Chondrocyte (in vitro differentiated cells): ENCODE data around the gene KMT2B. TPM values are rescaled to one million over a fixed set of nuclear protein-coding genes. Genes with fewer than 3 reads are reported as not detected.
A peak's percentile ranks its signal among the peaks of the same experiment; 100 is the strongest.

Experiments used
- DNase-seq: peaks from one replicate; pipeline ENCODE4 v3.0.0; 2021; ENCODE audit warnings: mixed read lengths, low spot score
- H3K27ac Mint-ChIP-seq: one replicate; pipeline ENCODE4 v1.8.0; 2021; ENCODE audit warnings: mild to moderate bottlenecking, moderate library complexity, mixed read lengths; ENCODE audit not compliant: unreplicated experiment
- H3K27me3 Mint-ChIP-seq: 2 replicates; pipeline ENCODE4 v1.8.0; 2021; ENCODE audit warnings: low read depth, mixed read lengths
- H3K36me3 Mint-ChIP-seq: 2 replicates; pipeline ENCODE4 v1.8.0; 2021; ENCODE audit warnings: low read depth, mixed read lengths
- H3K4me1 Mint-ChIP-seq: 2 replicates; pipeline ENCODE4 v1.8.0; 2021; ENCODE audit warnings: low read depth, mild to moderate bottlenecking, mixed read lengths
- H3K4me3 Mint-ChIP-seq: one replicate; pipeline ENCODE4 v1.8.0; 2021; ENCODE audit warnings: mild to moderate bottlenecking, moderate library complexity, mixed read lengths; ENCODE audit not compliant: unreplicated experiment
- H3K9me3 Mint-ChIP-seq: 2 replicates; pipeline ENCODE4 v1.8.0; 2021; ENCODE audit warnings: low read depth, mixed read lengths
- CTCF ChIP-seq: fragments of 200-600 bp; sonication (generic); IDR thresholded peaks from 2 replicates; pipeline ENCODE4 v1.5.0; 2021; ENCODE audit warnings: antibody characterized with exemption, mild to moderate bottlenecking, moderate library complexity
- total RNA-seq: library from RNA; stranded (reverse); gene quantifications from 3 replicates; pipeline ENCODE4 v1.2.1, GENCODE V29; 2021

KMT2B gene
- total RNA-seq, 1 donor from 2014 or later: 30.8 TPM

- no peak overlapping the region for H3K27ac Mint-ChIP-seq
- TF ChIP-seq CTCF: no peak
- peak; percentile 65 for DNase-seq
Measured at GRCh38 chr19:35730326-35730725, 12.5 kb downstream of the KMT2B start.

DNA sequence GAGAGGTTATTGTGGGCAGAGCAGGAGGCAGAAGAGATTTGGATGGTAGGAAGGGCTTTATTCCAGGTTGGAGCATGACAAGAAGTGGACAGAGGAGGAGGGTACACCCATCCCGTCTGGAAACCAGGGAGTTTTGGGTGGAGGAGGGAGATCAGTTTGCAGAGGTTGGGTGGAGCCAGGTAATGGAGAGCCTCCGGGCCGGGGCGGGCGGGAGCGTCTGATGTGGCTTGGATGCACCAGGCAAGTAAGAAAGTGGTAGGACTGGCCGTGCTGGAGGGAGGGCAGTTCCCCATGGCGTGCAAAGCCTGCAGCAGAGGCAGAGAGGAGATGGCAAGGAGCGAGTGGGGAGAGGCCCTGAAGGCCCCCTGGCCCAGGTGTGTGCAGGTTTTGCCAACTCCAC is 13.6 kb downstream of the KMT2B start:
- Mint-ChIP-seq H3K27me3 (no peaks in the 10 kb centered on the region), H3K4me1 (no peaks in the 10 kb centered on the region), H3K9me3 (no peaks in the 10 kb centered on the region), H3K4me3 (no peak overlapping the region), H3K36me3 (peaks cover 45% of the 10 kb centered on the region), H3K27ac (no peak overlapping the region)
- no peak for DNase-seq
- no peak for TF ChIP-seq CTCF

More at GRCh38 chr19:35730326-35730725, 12.5 kb downstream of the KMT2B start:
- H3K4me1 Mint-ChIP-seq: no peaks in the 10 kb centered on the region
- H3K27me3 Mint-ChIP-seq: no peaks in the 10 kb centered on the region
- H3K4me3 Mint-ChIP-seq: no peak overlapping the region
- H3K9me3 Mint-ChIP-seq: no peaks in the 10 kb centered on the region
- peaks cover 53% of the 10 kb centered on the region for H3K36me3 Mint-ChIP-seq

DNA sequence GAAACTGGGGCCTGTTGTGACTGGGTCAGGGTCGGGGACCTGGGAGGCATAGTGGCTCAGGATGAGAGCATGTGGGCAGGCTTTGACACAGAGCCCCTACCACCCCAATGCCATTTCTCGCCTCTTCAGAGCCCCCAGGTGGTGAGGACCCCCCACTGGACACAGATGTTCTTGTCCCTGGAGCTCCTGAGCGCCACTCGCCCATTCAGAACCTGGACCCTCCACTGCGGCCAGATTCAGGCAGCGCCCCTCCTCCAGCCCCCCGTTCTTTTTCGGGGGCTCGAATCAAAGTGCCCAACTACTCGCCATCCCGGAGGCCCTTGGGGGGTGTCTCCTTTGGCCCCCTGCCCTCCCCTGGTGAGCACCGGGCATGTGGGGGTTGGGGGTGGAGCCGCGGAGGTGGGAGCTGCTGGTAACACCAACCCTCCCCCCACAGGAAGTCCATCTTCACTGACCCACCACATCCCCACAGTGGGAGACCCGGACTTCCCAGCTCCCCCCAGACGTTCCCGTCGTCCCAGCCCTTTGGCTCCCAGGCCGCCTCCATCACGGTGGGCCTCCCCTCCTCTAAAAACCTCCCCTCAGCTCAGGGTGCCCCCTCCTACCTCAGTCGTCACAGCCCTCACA is 14.1 kb downstream of the KMT2B start:
- Mint-ChIP-seq H3K4me3 (no peak overlapping the region), H3K9me3 (no peaks in the 10 kb centered on the region), H3K27me3 (no peaks in the 10 kb centered on the region), H3K4me1 (no peaks in the 10 kb centered on the region), H3K27ac (no peak overlapping the region), H3K36me3 (peaks cover 48% of the 10 kb centered on the region)
- no peak for TF ChIP-seq CTCF
- DNase-seq: no peak

GRCh38 chr19:35732540-35733179 is 14.9 kb downstream of the KMT2B start:
- peaks cover 46% of the 10 kb centered on the region for H3K36me3 Mint-ChIP-seq
- no peaks in the 10 kb centered on the region for H3K27me3 Mint-ChIP-seq
- H3K4me1 Mint-ChIP-seq: no peaks in the 10 kb centered on the region
- no peak overlapping the region for H3K4me3 Mint-ChIP-seq
- no peak overlapping the region for H3K27ac Mint-ChIP-seq
- H3K9me3 Mint-ChIP-seq: no peaks in the 10 kb centered on the region
- DNase-seq: peak; percentile 89
- TF ChIP-seq CTCF: no peak

- Mint-ChIP-seq H3K27ac (peak overlapping the region; percentile 1), H3K36me3 (peaks cover 39% of the 10 kb centered on the region), H3K4me3 (no peak overlapping the region), H3K4me1 (no peaks in the 10 kb centered on the region), H3K9me3 (no peaks in the 10 kb centered on the region), H3K27me3 (no peaks in the 10 kb centered on the region)
- no peak for TF ChIP-seq CTCF
- peak; percentile 60 for DNase-seq
Measured at GRCh38 chr19:35733180-35734125, 15.7 kb downstream of the KMT2B start.
